ENCODE measurements around the gene HKDC1. TPM values are rescaled to one million over a fixed set of nuclear protein-coding genes. Genes with fewer than 3 reads are reported as not detected.
A peak's percentile ranks its signal among the peaks of the same experiment; 100 is the strongest.

The HKDC1 gene
- total RNA-seq, 4 donors from 2014 or later: 26.8 to 39.6 (median 28.0) TPM; not detected in 1

DNA sequence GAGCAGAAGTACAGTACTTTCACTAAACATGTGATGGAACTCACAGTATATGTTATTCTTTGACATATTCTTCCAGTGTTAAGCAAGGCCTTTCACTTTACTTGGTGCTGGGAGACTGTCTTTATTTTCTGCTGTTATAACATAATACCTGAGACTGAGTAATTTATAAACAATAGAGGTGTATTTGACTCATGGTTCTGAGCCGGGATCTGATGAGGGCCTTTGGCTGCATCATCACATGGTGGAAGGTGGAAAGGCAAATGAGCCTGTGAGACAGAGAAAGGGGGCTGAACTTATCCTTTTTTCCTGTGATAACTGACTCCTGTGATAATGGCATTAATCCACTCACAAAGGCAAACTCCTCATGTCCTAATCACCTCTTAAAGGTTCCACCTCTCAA, 38.7 kb upstream of the HKDC1 start:
- Histone ChIP-seq H3K4me3 (peak overlapping the region in 3 of 4 donors; percentile 96 to 99 (median 98)), H3K9me3 (no peaks in the 10 kb centered on the region), H3K27me3 (no peaks in the 10 kb centered on the region), H3K36me3 (peaks cover 0 to 8% (median under 1%) of the 10 kb centered on the region in 4 donors), H3K27ac (peak overlapping the region in 2 of 4 donors; percentile 94 to 96), H3K4me1 (peaks cover 10 to 23% (median 19%) of the 10 kb centered on the region in 4 donors)
- intact Hi-C loops (cut with DNase I; ENCODE audit: low total_unique reads) (no loop called here), in situ Hi-C loops (cut with MboI; ENCODE audit: low pct_ligation_motif_present in 1 of 4, low pct_unique_long_range_greater_than_20kb in 1 of 4, low sequenced_read_pairs in 3 of 4) (no loop called here)
- DNase-seq: no peak
- no peak for TF ChIP-seq POLR2AphosphoS5 (IDR thresholded peaks at IDR 0.05)
- TF ChIP-seq EP300 (IDR thresholded peaks at IDR 0.05; ENCODE audit: low read depth): no peak
- no peak for TF ChIP-seq POLR2A (IDR thresholded peaks at IDR 0.05)
- TF ChIP-seq, protein P1, sequence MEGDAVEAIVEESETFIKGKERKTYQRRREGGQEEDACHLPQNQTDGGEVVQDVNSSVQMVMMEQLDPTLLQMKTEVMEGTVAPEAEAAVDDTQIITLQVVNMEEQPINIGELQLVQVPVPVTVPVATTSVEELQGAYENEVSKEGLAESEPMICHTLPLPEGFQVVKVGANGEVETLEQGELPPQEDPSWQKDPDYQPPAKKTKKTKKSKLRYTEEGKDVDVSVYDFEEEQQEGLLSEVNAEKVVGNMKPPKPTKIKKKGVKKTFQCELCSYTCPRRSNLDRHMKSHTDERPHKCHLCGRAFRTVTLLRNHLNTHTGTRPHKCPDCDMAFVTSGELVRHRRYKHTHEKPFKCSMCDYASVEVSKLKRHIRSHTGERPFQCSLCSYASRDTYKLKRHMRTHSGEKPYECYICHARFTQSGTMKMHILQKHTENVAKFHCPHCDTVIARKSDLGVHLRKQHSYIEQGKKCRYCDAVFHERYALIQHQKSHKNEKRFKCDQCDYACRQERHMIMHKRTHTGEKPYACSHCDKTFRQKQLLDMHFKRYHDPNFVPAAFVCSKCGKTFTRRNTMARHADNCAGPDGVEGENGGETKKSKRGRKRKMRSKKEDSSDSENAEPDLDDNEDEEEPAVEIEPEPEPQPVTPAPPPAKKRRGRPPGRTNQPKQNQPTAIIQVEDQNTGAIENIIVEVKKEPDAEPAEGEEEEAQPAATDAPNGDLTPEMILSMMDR (IDR thresholded peaks at IDR 0.05): no peak
- WGBS, 2 donors (ENCODE audit: low coverage in 1 of 2): 39 to 45% methylated on average over 1 of the region's 1 CpG

DNA sequence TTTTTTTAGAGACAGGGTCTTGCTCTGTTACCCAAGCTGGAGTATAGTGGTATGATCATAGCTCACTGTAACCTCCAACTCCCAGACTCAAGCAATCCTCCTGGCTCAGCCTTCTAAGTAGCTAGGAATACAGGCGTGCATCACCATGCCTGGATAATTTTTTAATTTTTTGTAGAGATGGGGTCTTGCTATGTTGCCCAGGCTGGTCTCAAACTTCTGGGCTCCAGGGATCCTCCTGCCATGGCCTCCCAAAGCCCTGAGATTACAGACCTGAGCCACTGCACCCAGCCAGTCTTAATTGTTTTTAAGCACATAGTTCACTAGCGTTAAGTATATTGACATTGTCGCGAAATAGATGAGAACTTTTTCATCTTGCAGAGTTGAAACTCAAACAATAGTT, 38.1 kb upstream of the HKDC1 start:
- TF ChIP-seq POLR2A (IDR thresholded peaks at IDR 0.05): no peak
- TF ChIP-seq EP300 (IDR thresholded peaks at IDR 0.05; ENCODE audit: low read depth): no peak
- TF ChIP-seq, protein P1 (IDR thresholded peaks at IDR 0.05): no peak
- no peak for TF ChIP-seq POLR2AphosphoS5 (IDR thresholded peaks at IDR 0.05)
- Histone ChIP-seq H3K27ac (no peak overlapping the region), H3K27me3 (no peaks in the 10 kb centered on the region), H3K9me3 (no peaks in the 10 kb centered on the region), H3K36me3 (peaks cover 0 to 11% (median 3%) of the 10 kb centered on the region in 4 donors), H3K4me1 (peaks cover 10 to 23% (median 19%) of the 10 kb centered on the region in 4 donors), H3K4me3 (no peak overlapping the region)
- in situ Hi-C loops (cut with MboI; ENCODE audit: low pct_ligation_motif_present in 1 of 4, low pct_unique_long_range_greater_than_20kb in 1 of 4, low sequenced_read_pairs in 3 of 4): no loop called here
- intact Hi-C loops (cut with DNase I; ENCODE audit: low total_unique reads): no loop called here
- 84 to 90% methylated on average over 4 of the region's 4 CpGs for WGBS, 2 donors (ENCODE audit: low coverage in 1 of 2)
- no peak for DNase-seq

DNA sequence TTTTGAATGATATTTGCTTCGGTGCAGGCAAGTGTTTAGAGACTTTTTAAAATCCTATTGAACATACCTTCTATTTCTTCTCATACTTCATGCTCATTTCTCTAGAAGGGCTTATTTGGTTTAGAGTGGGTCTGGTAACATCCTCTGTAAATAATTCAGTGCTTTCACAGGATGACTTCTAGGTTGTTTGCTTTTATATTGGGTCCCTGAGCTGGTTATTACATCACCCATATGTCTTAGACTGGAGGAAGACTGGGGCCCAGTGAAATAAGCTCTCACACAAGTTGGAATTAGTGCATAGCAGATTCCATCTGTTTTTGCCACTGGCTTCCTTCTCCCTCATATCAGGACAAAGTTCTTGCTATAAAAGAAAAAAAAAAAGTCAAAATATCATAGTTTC, 33.6 kb upstream of the HKDC1 start:
- WGBS, 2 donors (ENCODE audit: low coverage in 1 of 2): 84 to 100% methylated on average over 1 of the region's 1 CpG
- in situ Hi-C loops (cut with MboI; ENCODE audit: low pct_ligation_motif_present in 1 of 4, low pct_unique_long_range_greater_than_20kb in 1 of 4, low sequenced_read_pairs in 3 of 4): no loop called here
- no peaks in the 10 kb centered on the region for H3K27me3 ChIP-seq
- DNase-seq: no peak
- TF ChIP-seq, protein P1 (IDR thresholded peaks at IDR 0.05): no peak
- no peak for TF ChIP-seq EP300 (IDR thresholded peaks at IDR 0.05; ENCODE audit: low read depth)
- no peak for TF ChIP-seq POLR2AphosphoS5 (IDR thresholded peaks at IDR 0.05)
- no peak for TF ChIP-seq POLR2A (IDR thresholded peaks at IDR 0.05)
- H3K27ac ChIP-seq: no peak overlapping the region
- peaks cover under 1 to 7% (median 3%) of the 10 kb centered on the region in 4 donors for H3K4me1 ChIP-seq
- intact Hi-C loops (cut with DNase I; ENCODE audit: low total_unique reads): no loop called here
- H3K4me3 ChIP-seq: no peak overlapping the region
- H3K9me3 ChIP-seq: no peaks in the 10 kb centered on the region
- H3K36me3 ChIP-seq: peaks cover 0 to 41% (median 12%) of the 10 kb centered on the region in 4 donors

DNA sequence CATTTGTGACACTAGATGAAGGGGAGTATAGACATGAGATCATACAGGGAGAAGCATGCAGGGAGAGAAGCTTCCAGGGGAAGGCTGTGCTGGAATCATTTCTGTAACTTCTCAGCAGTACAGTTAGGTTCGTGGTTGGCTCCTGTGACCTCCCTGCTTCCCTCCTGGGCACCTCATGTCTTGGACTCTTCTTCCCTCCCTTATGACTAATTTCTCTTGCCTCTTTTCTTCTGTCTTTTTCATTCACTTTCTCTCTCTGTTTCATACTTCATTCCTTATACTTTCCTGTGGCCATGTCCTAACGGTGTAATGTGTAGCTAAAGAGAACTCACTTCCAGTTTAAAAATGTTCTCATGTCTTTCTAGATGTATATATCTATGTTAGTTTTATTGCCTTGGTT, 19.1 kb upstream of the HKDC1 start:
- H3K4me1 ChIP-seq: no peaks in the 10 kb centered on the region
- H3K9me3 ChIP-seq: no peaks in the 10 kb centered on the region
- no peak overlapping the region for H3K4me3 ChIP-seq
- in situ Hi-C loops (cut with MboI; ENCODE audit: low pct_ligation_motif_present in 1 of 4, low pct_unique_long_range_greater_than_20kb in 1 of 4, low sequenced_read_pairs in 3 of 4) (no loop called here), intact Hi-C loops (cut with DNase I; ENCODE audit: low total_unique reads) (no loop called here)
- TF ChIP-seq EP300 (IDR thresholded peaks at IDR 0.05; ENCODE audit: low read depth) (no peak), POLR2AphosphoS5 (IDR thresholded peaks at IDR 0.05) (no peak), POLR2A (IDR thresholded peaks at IDR 0.05) (no peak)
- TF ChIP-seq, protein P1 (IDR thresholded peaks at IDR 0.05): no peak
- H3K27me3 ChIP-seq: no peaks in the 10 kb centered on the region
- DNase-seq: no peak
- peaks cover 0 to 70% (median 23%) of the 10 kb centered on the region in 4 donors for H3K36me3 ChIP-seq
- WGBS, 2 donors (ENCODE audit: low coverage in 1 of 2): 89 to 93% methylated on average over 2 of the region's 2 CpGs
- H3K27ac ChIP-seq: no peak overlapping the region
